Measurements from ENCODE around the gene MUC5B.

MUC5B gene

DNA sequence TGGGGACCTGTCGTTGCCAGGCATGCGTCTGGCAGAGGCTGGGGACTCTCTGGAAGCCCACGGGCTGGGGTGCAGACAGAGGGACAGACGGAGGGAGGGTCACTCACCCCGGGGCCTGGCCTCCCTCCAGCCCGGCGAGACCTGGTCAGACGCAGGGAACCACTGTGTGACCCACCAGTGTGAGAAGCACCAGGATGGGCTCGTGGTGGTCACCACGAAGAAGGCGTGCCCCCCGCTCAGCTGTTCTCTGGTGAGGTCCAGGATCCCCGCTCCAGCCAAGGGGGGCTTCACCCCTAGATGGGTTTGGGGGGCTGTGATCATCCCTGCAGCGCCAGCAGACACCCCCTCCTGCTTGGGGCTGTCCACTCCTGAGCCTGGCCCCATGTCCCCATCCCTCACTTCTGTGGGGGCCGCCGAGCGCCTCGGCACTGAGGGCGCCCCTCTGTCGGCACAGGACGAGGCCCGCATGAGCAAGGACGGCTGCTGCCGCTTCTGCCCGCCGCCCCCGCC lies 23.6 kb upstream of the MUC5B start:
- no peak overlapping the region for H2AFZ ChIP-seq
- no peaks in the 10 kb centered on the region for H3K36me3 ChIP-seq (ENCODE audit: control insufficient read depth, insufficient read depth, low read length)
- H3K9me3 ChIP-seq (ENCODE audit: control insufficient read depth, low read length): no peaks in the 10 kb centered on the region
- no peak overlapping the region for H3K27ac ChIP-seq
- H3K4me3 ChIP-seq (ENCODE audit: low read depth, low read length): no peak overlapping the region
- H3K4me1 ChIP-seq: no peaks in the 10 kb centered on the region
- H3K79me2 ChIP-seq: no peaks in the 10 kb centered on the region
- TF ChIP-seq, protein P1, sequence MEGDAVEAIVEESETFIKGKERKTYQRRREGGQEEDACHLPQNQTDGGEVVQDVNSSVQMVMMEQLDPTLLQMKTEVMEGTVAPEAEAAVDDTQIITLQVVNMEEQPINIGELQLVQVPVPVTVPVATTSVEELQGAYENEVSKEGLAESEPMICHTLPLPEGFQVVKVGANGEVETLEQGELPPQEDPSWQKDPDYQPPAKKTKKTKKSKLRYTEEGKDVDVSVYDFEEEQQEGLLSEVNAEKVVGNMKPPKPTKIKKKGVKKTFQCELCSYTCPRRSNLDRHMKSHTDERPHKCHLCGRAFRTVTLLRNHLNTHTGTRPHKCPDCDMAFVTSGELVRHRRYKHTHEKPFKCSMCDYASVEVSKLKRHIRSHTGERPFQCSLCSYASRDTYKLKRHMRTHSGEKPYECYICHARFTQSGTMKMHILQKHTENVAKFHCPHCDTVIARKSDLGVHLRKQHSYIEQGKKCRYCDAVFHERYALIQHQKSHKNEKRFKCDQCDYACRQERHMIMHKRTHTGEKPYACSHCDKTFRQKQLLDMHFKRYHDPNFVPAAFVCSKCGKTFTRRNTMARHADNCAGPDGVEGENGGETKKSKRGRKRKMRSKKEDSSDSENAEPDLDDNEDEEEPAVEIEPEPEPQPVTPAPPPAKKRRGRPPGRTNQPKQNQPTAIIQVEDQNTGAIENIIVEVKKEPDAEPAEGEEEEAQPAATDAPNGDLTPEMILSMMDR (IDR thresholded peaks at IDR 0.05): no peak
- no peak overlapping the region for H3K4me2 ChIP-seq (ENCODE audit: low read length)
- no peak overlapping the region for H3K9ac ChIP-seq
- no peaks in the 10 kb centered on the region for H3K27me3 ChIP-seq (ENCODE audit: control insufficient read depth, insufficient read depth, low read length)

DNA sequence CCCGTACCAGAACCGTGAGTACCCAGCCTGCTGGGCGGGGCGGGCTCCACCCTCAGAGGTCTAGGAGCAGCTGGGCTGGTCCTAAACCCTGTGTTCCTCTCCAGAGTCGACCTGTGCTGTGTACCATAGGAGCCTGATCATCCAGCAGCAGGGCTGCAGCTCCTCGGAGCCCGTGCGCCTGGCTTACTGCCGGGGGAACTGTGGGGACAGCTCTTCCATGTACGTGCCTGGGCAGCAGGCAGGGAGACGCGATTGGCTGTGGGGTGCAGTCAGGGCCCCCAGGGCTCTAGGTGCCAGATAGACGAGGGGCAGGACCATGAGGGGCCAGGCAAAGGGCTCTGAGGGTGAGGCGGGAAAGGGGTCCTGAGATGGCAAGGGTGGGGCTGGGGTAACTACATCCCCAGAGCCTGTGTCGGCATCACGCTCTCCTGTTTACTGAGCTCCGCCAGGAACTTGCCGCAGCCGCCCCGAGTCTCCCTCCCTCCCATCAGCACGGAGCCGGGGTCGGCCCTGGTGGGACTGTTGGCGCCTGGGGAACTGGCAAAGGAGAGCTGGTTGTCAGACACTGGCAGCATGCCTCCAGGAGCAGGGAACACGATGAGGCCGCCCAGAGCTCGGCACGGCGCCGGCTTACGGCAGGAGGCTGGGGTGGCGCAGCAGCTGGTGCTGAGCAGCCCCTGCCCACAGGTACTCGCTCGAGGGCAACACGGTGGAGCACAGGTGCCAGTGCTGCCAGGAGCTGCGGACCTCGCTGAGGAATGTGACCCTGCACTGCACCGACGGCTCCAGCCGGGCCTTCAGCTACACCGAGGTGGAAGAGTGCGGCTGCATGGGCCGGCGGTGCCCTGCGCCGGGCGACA lies 22.9 kb upstream of the MUC5B start:
- Histone ChIP-seq H3K4me1 (no peaks in the 10 kb centered on the region), H3K27me3 (ENCODE audit: control insufficient read depth, insufficient read depth, low read length) (no peaks in the 10 kb centered on the region), H3K9ac (no peak overlapping the region), H3K4me2 (ENCODE audit: low read length) (no peak overlapping the region), H2AFZ (no peak overlapping the region), H3K9me3 (ENCODE audit: control insufficient read depth, low read length) (no peaks in the 10 kb centered on the region), H3K79me2 (no peaks in the 10 kb centered on the region), H3K4me3 (ENCODE audit: low read depth, low read length) (no peak overlapping the region), H3K36me3 (ENCODE audit: control insufficient read depth, insufficient read depth, low read length) (no peaks in the 10 kb centered on the region), H3K27ac (no peak overlapping the region)
- TF ChIP-seq, protein P1 (IDR thresholded peaks at IDR 0.05): no peak

DNA sequence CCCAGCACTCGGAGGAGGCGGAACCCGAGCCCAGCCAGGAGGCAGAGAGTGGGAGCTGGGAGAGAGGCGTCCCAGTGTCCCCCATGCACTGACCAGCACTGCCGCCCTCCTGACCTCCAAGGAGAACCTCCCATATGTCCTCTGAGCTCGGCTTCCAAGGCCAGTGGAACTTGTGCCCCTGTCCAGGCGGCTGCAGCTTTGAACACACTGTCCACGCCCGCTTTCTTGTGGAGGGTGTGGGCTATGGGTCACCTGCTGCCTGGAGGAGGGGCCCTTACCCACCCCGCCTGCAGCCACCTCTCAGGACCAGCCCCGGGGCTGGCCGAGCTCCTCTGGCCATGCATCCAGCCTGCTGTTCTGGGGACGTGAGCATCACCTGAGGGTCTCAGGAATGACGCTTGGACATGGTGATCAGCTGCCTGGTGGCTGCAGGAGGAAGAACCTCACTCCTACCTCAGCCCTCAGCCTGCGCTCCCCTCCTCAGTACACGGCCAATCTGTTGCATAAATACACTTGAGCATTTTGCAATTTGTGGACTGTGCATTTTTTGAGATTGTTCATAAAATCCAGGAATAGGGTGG lies 22.2 kb upstream of the MUC5B start:
- Histone ChIP-seq H3K36me3 (ENCODE audit: control insufficient read depth, insufficient read depth, low read length) (no peaks in the 10 kb centered on the region), H3K27me3 (ENCODE audit: control insufficient read depth, insufficient read depth, low read length) (no peaks in the 10 kb centered on the region)

DNA sequence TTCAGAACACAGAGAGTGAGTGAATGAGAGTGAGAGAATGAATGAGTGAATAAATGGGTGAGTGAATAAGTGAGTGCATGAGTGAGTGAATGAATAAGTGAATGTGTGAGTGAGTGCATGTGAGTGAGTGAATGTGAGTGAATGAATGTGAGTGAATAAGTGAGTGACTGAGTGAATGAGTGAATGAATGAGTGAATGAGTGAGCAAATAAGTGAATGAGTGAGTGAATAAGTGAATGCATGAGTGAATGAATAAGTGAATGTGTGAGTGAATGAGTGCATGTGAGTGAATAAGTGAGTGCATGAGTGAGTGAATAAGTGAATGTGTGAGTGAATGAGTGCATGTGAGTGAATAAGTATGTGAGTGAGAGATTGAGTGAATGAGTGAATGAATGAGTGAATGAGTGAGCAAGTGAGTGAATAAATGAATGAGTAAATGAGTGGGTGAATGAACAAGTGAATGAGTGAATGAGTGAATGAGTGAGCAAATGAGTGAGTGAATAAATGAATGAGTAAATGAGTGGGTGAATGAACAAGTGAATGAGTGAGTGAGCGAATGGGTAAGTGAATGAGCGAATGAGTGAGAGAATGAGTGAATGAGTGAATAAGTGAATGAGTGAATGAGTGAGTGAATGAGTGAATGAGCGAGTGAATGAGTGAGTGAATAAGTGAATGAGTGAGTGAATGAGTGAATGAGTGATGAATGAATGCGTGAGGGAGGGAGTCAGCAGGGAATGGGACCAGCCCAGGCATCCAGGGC lies 21.3 kb upstream of the MUC5B start:
- no peak overlapping the region for H2AFZ ChIP-seq
- H3K9ac ChIP-seq: no peak overlapping the region
- TF ChIP-seq, protein P1 (IDR thresholded peaks at IDR 0.05): no peak
- H3K4me3 ChIP-seq (ENCODE audit: low read depth, low read length): no peak overlapping the region
- H3K36me3 ChIP-seq (ENCODE audit: control insufficient read depth, insufficient read depth, low read length): no peaks in the 10 kb centered on the region
- no peaks in the 10 kb centered on the region for H3K4me1 ChIP-seq
- no peak overlapping the region for H3K4me2 ChIP-seq (ENCODE audit: low read length)
- no peak overlapping the region for H3K27ac ChIP-seq
- no peaks in the 10 kb centered on the region for H3K9me3 ChIP-seq (ENCODE audit: control insufficient read depth, low read length)
- no peaks in the 10 kb centered on the region for H3K79me2 ChIP-seq
- H3K27me3 ChIP-seq (ENCODE audit: control insufficient read depth, insufficient read depth, low read length): no peaks in the 10 kb centered on the region

More for the DNA sequence above, 22.2 kb upstream of the MUC5B start:
- no peaks in the 10 kb centered on the region for H3K79me2 ChIP-seq
- H3K27ac ChIP-seq: no peak overlapping the region
- H3K9me3 ChIP-seq (ENCODE audit: control insufficient read depth, low read length): no peaks in the 10 kb centered on the region
- H3K9ac ChIP-seq: no peak overlapping the region
- H3K4me3 ChIP-seq (ENCODE audit: low read depth, low read length): no peak overlapping the region
- H3K4me1 ChIP-seq: no peaks in the 10 kb centered on the region
- H2AFZ ChIP-seq: no peak overlapping the region
- no peak overlapping the region for H3K4me2 ChIP-seq (ENCODE audit: low read length)
- TF ChIP-seq, protein P1 (IDR thresholded peaks at IDR 0.05): no peak
